Testis (tissue), 3 donors: ENCODE results near the gene GPR180. TPM values are rescaled to one million over a fixed set of nuclear protein-coding genes. Genes with fewer than 3 reads are reported as not detected.

Experiments
- DNase-seq: peaks from one replicate; pipeline ENCODE4 v3.0.0-alpha.2; 2019
- H3K27ac ChIP-seq, 2 donors: fragments of 200-600 bp; sonication (generic); one replicate each; pipeline ENCODE4 v1.5.1; 2019
- H3K27me3 ChIP-seq: fragments of 200-600 bp; sonication (generic); one replicate; pipeline ENCODE4 v1.5.1; 2019
- H3K36me3 ChIP-seq: fragments of 200-600 bp; sonication (generic); one replicate; pipeline ENCODE4 v1.5.1; 2017; ENCODE audit warnings: low read depth; ENCODE audit errors: missing control alignments
- H3K4me1 ChIP-seq: fragments of 200-600 bp; sonication (generic); one replicate; pipeline ENCODE4 v1.5.1; 2019
- H3K4me3 ChIP-seq, 2 donors: fragments of 200-600 bp; sonication (generic); one replicate each; pipeline ENCODE4 v1.5.1; 2017 to 2019
- H3K9me3 ChIP-seq: fragments of 200-600 bp; sonication (generic); one replicate; pipeline ENCODE4 v1.5.1; 2017
- CTCF ChIP-seq, 3 experiments: fragments of 450-650 bp in 2 of 3; fragments of 200-600 bp in 1 of 3; sonication (generic) in 1 of 3; IDR thresholded peaks; one replicate each; pipeline ENCODE4 v1.5.1; 2016 to 2019; ENCODE audit warnings: antibody characterized with exemption in 3 of 3, mild to moderate bottlenecking in 2 of 3, moderate library complexity in 1 of 3
- POLR2A ChIP-seq: fragments of 450-650 bp; IDR thresholded peaks from one replicate; pipeline ENCODE4 v1.6.1; 2017; ENCODE audit warnings: antibody characterized with exemption, mild to moderate bottlenecking, moderate library complexity
- WGBS, 2 donors: methylation state at CpG; one replicate each; pipeline ENCODE4 v1.1.5; 2018; 5-methylcytosine and 5-hydroxymethylcytosine counted together
- intact Hi-C: fragments of 100-400 bp; cut with DNase I; formaldehyde crosslinking; loops from one replicate; pipeline ENCODE4 v1.15.1; 2023; ENCODE audit warnings: low total_unique reads
- polyA plus RNA-seq: library from polyadenylated mRNA; stranded (reverse); fragments of 350-450 nt; fragmentation: Illumina TruSeq; extraction: RNeasy Lipid Tissue Mini Kit (QIAGEN cat#74804); gene quantifications from one replicate; pipeline ENCODE4 v1.2.3, GENCODE V29; 2014; ENCODE audit warnings: low read depth, low replicate concordance; ENCODE audit not compliant: insufficient read depth
- total RNA-seq, 2 donors: library from RNA; depleted of rRNA; stranded (reverse); fragments of >200 nt; gene quantifications; one replicate each; pipeline ENCODE4 v1.2.3, GENCODE V29; 2016

GPR180 gene
- total and polyA plus RNA-seq, 3 donors from 2014 or later: 2.0 to 3.3 (median 2.7) TPM

- 85 to 89% methylated on average over 4 of the region's 4 CpGs for WGBS, 2 donors
- Histone ChIP-seq H3K4me1 (no peaks in the 10 kb centered on the region), H3K9me3 (no peaks in the 10 kb centered on the region), H3K4me3 (no peak overlapping the region), H3K36me3 (no peaks in the 10 kb centered on the region), H3K27ac (no peak overlapping the region), H3K27me3 (no peaks in the 10 kb centered on the region)
- intact Hi-C loops: no loop called here
- TF ChIP-seq CTCF (IDR thresholded peaks at IDR 0.05) (no peak), POLR2A (no peak)
- DNase-seq: no peak
These were observed 5.4 kb downstream of the GPR180 start for GRCh38 chr13:94607056-94607455.

GRCh38 chr13:94607939-94608338, 6.3 kb downstream of the GPR180 start:
- intact Hi-C loops: no loop called here
- Histone ChIP-seq H3K27me3 (no peaks in the 10 kb centered on the region), H3K27ac (no peak overlapping the region), H3K36me3 (no peaks in the 10 kb centered on the region), H3K4me3 (no peak overlapping the region), H3K4me1 (no peaks in the 10 kb centered on the region), H3K9me3 (no peaks in the 10 kb centered on the region)
- WGBS, 2 donors: 69 to 88% methylated on average over 3 of the region's 3 CpGs
- TF ChIP-seq POLR2A (no peak), CTCF (IDR thresholded peaks at IDR 0.05) (no peak)
- DNase-seq: no peak

GRCh38 chr13:94608586-94608985, 6.9 kb downstream of the GPR180 start:
- Histone ChIP-seq H3K4me1 (no peaks in the 10 kb centered on the region), H3K36me3 (no peaks in the 10 kb centered on the region), H3K27ac (no peak overlapping the region), H3K27me3 (no peaks in the 10 kb centered on the region), H3K4me3 (no peak overlapping the region), H3K9me3 (no peaks in the 10 kb centered on the region)
- 42 to 65% methylated on average over 1 of the region's 1 CpG for WGBS, 2 donors
- TF ChIP-seq POLR2A: no peak
- TF ChIP-seq CTCF (IDR thresholded peaks at IDR 0.05): no peak
- no peak for DNase-seq
- intact Hi-C loops: no loop called here

GRCh38 chr13:94609196-94609595, 7.5 kb downstream of the GPR180 start:
- Histone ChIP-seq H3K27ac (no peak overlapping the region), H3K4me1 (no peaks in the 10 kb centered on the region), H3K4me3 (no peak overlapping the region), H3K9me3 (no peaks in the 10 kb centered on the region), H3K36me3 (no peaks in the 10 kb centered on the region), H3K27me3 (no peaks in the 10 kb centered on the region)
- no peak for DNase-seq
- TF ChIP-seq CTCF (IDR thresholded peaks at IDR 0.05): no peak
- TF ChIP-seq POLR2A: no peak
- WGBS, 2 donors: 96 to 99% methylated on average over 2 of the region's 2 CpGs
- intact Hi-C loops: no loop called here

- Histone ChIP-seq H3K27ac (no peak overlapping the region), H3K9me3 (no peaks in the 10 kb centered on the region), H3K4me3 (no peak overlapping the region), H3K27me3 (no peaks in the 10 kb centered on the region), H3K4me1 (no peaks in the 10 kb centered on the region), H3K36me3 (no peaks in the 10 kb centered on the region)
- DNase-seq: no peak
- no peak for TF ChIP-seq POLR2A
- TF ChIP-seq CTCF (IDR thresholded peaks at IDR 0.05): no peak
- intact Hi-C loops: no loop called here
- WGBS, 2 donors: 88 to 93% methylated on average over 5 of the region's 5 CpGs
These were observed 8.8 kb downstream of the GPR180 start for GRCh38 chr13:94610475-94610874.
